ENCODE measurements around the gene VEPH1.

- TF ChIP-seq SPI1 (IDR thresholded peaks at IDR 0.05; ENCODE audit: low read depth, low read length) (no peak), POLR2AphosphoS5 (IDR thresholded peaks at IDR 0.05; ENCODE audit: low read depth, low read length) (no peak)
Measured at GRCh38 chr3:157418104-157418503, 85.1 kb downstream of the VEPH1 start.
